NCI-H524 treated with DMSO at 0.1 percent for 48 hours (cell line): ENCODE measurements around the gene TDO2.
A peak's percentile ranks its signal among the peaks of the same experiment; 100 is the strongest.
"Not testable (repeated sequence)": the region's sequence is repeated elsewhere in the genome, so short reads cannot be mapped to it uniquely, and the experiment has no call there.

Experiments used
- DNase-seq: peaks from one replicate; lab custom pipeline; 2025; lab: John Stamatoyannopoulos, UW

The TDO2 gene

GRCh38 chr4:155903453-155903852, at the start of gene TDO2:
TSS of gene TDO2 (plus strand) at chr4:155903696. CDS start at chr4:155903759, 63 bp downstream.
- no peak for DNase-seq

GRCh38 chr4:155854582-155855226, 48.8 kb upstream of the TDO2 start:
- no peak for DNase-seq

- DNase-seq = no peak
These were observed 47.6 kb upstream of the TDO2 start for GRCh38 chr4:155855897-155856296.

DNA sequence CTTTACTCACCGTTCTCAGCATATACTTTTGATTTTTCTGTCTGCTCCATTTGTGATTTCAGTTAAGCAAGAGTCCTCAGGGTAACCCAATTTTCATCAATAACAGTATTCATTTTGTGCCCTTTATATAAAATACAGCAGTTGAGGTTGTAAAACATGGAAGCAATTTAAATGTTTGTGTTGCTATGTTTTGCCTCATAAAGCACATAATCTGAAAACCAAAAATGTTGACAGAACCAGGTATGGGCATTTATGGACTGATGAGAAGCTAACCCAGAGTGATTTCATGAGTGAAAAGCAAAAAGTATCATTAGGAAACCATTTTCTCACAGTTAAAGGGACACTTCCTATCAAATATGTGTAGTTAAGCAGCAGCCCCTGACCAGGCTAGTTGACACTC, 37.3 kb upstream of the TDO2 start, which contains the start of gene ASIC5:
Gene ASIC5 (minus strand): TSS at position 101 of the 400 bp plus-strand sequence. CDS start 51 bp downstream, at position 50.
- no peak for DNase-seq

GRCh38 chr4:155875878-155876277, 27.6 kb upstream of the TDO2 start:
- DNase-seq = no peak

GRCh38 chr4:155877971-155878370, 25.5 kb upstream of the TDO2 start:
- no peak for DNase-seq

- DNase-seq = no peak
These were observed 24.9 kb upstream of the TDO2 start for GRCh38 chr4:155878611-155879010.

GRCh38 chr4:155879767-155880166, 23.7 kb upstream of the TDO2 start:
- DNase-seq = no peak

DNA sequence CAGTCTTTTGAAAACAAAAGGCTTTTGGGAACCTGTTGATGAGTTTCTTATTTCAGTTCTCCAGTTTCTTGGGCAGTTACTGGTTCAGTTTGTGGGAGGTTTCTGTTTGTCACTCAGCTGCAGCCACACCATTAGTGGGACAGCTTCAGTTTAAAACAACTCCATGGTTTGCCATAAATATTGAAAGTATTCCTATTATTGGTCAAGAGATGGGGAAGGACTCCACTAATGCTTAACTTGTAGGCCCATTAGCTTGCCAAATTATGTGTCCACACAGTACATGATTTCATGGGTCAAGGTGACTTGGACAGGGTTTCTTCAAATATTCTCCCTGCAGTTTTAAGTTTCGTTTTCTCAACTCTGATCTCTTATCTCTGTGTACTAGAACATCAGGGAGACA, 21.9 kb upstream of the TDO2 start:
- no peak for DNase-seq

GRCh38 chr4:155883895-155884294, 19.6 kb upstream of the TDO2 start:
- no peak for DNase-seq

DNA sequence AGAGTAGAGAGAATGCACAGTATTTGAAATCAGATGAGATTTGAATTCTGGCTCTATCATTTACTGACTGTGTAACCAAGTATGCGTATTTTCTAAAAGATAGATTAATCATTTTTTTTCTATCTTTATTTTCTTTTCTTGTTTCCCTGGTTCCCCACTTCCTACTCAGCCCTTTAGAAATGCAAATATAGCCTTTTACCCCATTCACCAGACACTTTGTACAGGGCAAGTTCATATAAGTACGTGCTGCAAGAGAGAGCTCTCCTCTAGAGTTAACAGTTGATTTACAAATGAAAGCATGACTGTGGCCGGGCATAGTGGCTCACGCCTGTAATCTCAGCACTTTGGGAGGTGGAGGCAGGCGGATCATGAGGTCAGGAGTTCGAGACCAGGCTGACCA, 17.8 kb upstream of the TDO2 start:
- no peak for DNase-seq

DNA sequence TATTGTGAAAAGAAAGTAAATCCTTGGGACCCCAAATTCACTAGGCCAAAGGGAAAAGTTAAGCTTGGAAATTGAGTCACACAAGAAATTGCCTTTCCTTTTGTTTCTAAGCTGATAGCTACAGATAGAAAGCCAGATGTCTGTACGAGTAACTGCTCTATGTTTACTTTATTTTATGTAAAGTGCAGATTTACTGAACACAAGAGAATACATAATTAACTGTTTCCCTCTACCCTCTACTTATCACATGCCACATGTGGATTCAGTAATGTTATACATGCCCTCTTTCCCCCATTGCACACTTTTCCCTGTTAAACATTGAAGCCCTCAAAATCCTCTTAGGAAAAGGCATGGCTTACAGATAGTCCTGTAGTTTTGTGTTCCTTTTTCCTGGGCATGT, 16.5 kb upstream of the TDO2 start:
- DNase-seq = no peak

- DNase-seq = no peak
These were observed 15.5 kb upstream of the TDO2 start for GRCh38 chr4:155887847-155888570.

DNA sequence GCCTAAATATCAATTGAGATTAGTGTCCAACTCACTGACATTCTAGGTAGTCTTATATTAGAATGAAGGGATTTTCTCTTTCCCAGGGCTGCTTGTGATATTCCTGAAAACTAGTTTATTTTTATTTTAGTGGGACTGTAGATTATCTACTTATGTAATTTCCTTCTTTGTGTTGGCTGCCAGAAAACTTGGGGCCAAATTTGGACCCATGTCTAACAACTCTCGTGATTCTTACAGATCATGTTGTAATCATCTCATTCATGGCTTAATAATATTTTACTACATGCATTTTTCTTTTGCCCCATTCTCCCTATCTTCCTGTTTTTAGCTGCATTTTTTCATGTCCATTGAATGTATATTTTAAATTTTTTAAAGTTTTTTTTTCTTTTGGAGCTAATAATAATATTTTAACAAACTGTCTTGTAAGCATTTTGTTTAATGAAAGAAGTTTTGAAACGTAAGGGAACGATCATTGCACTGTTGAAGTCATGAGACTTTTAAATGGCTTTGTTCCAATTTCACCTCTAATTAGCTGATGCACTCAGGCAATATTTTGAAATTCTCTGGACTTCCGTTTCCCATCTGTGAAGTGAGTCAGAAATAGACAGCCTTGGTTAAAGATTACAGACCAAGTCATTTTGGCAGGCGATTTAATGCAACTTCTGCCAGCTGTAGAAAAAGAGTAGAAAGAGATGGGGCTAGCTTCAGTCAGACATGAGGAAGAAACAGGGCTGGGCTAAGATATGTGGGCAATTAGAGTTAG, 14.3 kb upstream of the TDO2 start:
- DNase-seq = no peak

GRCh38 chr4:155889946-155890345, 13.6 kb upstream of the TDO2 start:
- no peak for DNase-seq

GRCh38 chr4:155891058-155891457, 12.4 kb upstream of the TDO2 start:
- no peak for DNase-seq

GRCh38 chr4:155898371-155898770, 5.1 kb upstream of the TDO2 start:
- DNase-seq = not testable (repeated sequence)

GRCh38 chr4:155899891-155900290, 3.6 kb upstream of the TDO2 start:
- DNase-seq = no peak

DNA sequence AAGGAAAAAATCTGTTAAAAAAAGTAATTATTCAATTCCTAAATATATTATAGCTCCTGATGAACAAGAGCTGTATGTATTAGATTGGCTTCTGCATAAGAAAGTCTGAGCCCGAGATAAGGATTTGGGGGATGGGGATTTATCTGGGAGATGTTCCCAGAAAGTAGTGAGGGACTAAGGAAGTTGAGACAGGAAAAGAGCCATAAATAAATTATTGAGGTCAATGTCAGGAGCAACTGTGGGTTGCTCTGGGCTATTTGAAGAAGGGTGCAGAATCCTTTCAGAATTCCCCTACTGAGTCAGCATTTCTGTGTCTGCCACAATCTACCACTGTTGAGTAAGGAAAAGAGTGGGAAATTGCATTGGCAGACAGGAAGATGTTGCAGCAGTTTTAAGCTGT, 3.1 kb upstream of the TDO2 start:
- DNase-seq = no peak

DNA sequence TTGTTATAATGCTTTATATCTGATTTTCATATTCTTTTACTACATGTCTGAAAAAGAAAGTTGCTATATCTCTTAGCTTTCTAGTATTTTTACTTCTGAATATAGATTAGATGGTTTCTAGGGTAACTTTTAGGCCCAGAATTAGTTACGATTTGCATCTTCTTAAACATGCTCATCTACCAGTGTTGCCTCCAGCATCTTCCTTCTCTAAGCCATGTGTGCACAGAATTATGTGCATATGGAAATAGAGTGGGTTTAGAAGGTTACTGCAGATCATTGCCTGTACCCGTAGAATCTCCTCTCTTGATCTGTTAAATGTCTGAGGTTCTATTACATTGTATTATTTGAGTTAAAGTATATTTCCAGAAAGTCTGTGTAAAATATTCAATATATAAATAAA, 2.5 kb upstream of the TDO2 start:
- DNase-seq = no peak

DNA sequence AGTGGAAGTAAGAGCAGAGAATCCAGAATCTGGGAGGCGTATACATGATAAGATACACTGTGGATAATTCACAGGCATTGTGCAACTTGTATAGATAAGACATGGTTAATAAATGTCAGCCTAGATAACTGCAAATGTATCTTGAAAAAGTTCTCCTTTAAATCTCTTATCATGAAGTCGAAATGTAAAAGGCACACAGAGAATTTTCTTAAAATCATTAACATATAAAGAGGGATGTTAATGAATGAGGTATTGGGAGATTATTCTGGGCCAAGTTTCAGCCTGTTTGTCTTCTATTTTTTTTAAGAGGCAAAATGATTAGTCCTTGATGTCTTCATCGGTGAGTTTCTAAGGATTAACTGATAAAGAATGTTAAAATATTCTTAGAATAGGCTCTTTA, 835 bp downstream of the TDO2 start:
- no peak for DNase-seq

GRCh38 chr4:155906554-155907247, 3.2 kb downstream of the TDO2 start:
- peak; percentile 1 for DNase-seq
